ENCODE measurements around the gene TMEM45A. TPM values are rescaled to one million over a fixed set of nuclear protein-coding genes. Genes with fewer than 3 reads are reported as not detected.

TMEM45A gene
- total RNA-seq, 2 donors from 2014 or later: 5.8 to 7.8 TPM

- H3K9me3 ChIP-seq (ENCODE audit: control insufficient read depth, low read length): peaks cover 4% of the 10 kb centered on the region
- Mint-ChIP-seq H3K9me3 (peaks cover 4% of the 10 kb centered on the region), H3K4me1 (peaks cover 16% of the 10 kb centered on the region), H3K4me3 (no peak overlapping the region), H3K27ac (no peak overlapping the region), H3K36me3 (ENCODE audit: low read depth) (peaks cover 4% of the 10 kb centered on the region), H3K27me3 (ENCODE audit: insufficient read depth) (no peaks in the 10 kb centered on the region)
- no peak overlapping the region for H3K27ac ChIP-seq (ENCODE audit: low read depth, low read length)
- TF ChIP-seq CTCF (conservative IDR thresholded peaks at IDR 0.05): no peak
- peaks cover 5% of the 10 kb centered on the region for H3K4me1 ChIP-seq (ENCODE audit: control insufficient read depth, insufficient read depth, low read length)
- no peaks in the 10 kb centered on the region for H3K36me3 ChIP-seq (ENCODE audit: control insufficient read depth, insufficient read depth, low read length)
- DNase-seq: no peak
- H3K4me3 ChIP-seq (ENCODE audit: low read length): no peak overlapping the region
- no peak overlapping the region for H3K9ac ChIP-seq (ENCODE audit: extremely low read depth, low read length, poor library complexity, severe bottlenecking)
- no peaks in the 10 kb centered on the region for H3K27me3 ChIP-seq (ENCODE audit: control insufficient read depth, insufficient read depth, low read length, poor library complexity, severe bottlenecking)
- WGBS, 2 experiments (ENCODE audit: insufficient coverage in 1 of 2, insufficient read length in 1 of 2): 92 to 96% methylated on average over 7 to 10 of the region's 10 CpGs
Observed at GRCh38 chr3:100521439-100521845, 29.0 kb downstream of the TMEM45A start.

- 88 to 100% methylated on average over 2 to 3 of the region's 3 CpGs for WGBS, 2 experiments (ENCODE audit: insufficient coverage in 1 of 2, insufficient read length in 1 of 2)
- H3K27me3 ChIP-seq (ENCODE audit: control insufficient read depth, insufficient read depth, low read length, poor library complexity, severe bottlenecking): no peaks in the 10 kb centered on the region
- H3K27ac ChIP-seq (ENCODE audit: low read depth, low read length): no peak overlapping the region
- Mint-ChIP-seq H3K4me1 (peaks cover 16% of the 10 kb centered on the region), H3K27ac (no peak overlapping the region), H3K27me3 (ENCODE audit: insufficient read depth) (no peaks in the 10 kb centered on the region), H3K36me3 (ENCODE audit: low read depth) (peaks cover 4% of the 10 kb centered on the region), H3K4me3 (no peak overlapping the region), H3K9me3 (peaks cover 4% of the 10 kb centered on the region)
- H3K4me1 ChIP-seq (ENCODE audit: control insufficient read depth, insufficient read depth, low read length): peaks cover 5% of the 10 kb centered on the region
- no peak for DNase-seq
- H3K36me3 ChIP-seq (ENCODE audit: control insufficient read depth, insufficient read depth, low read length): no peaks in the 10 kb centered on the region
- no peak overlapping the region for H3K9ac ChIP-seq (ENCODE audit: extremely low read depth, low read length, poor library complexity, severe bottlenecking)
- H3K9me3 ChIP-seq (ENCODE audit: control insufficient read depth, low read length): peaks cover 4% of the 10 kb centered on the region
- no peak overlapping the region for H3K4me3 ChIP-seq (ENCODE audit: low read length)
- TF ChIP-seq CTCF (conservative IDR thresholded peaks at IDR 0.05): no peak
Observed at GRCh38 chr3:100522125-100522524, 29.7 kb downstream of the TMEM45A start.

GRCh38 chr3:100523050-100523760 is 30.8 kb downstream of the TMEM45A start:
- peaks cover 16% of the 10 kb centered on the region for H3K4me1 Mint-ChIP-seq
- Histone ChIP-seq H3K4me3 (ENCODE audit: low read length) (no peak overlapping the region), H3K4me1 (ENCODE audit: control insufficient read depth, insufficient read depth, low read length) (peaks cover 5% of the 10 kb centered on the region), H3K9ac (ENCODE audit: extremely low read depth, low read length, poor library complexity, severe bottlenecking) (no peak overlapping the region), H3K36me3 (ENCODE audit: control insufficient read depth, insufficient read depth, low read length) (no peaks in the 10 kb centered on the region), H3K9me3 (ENCODE audit: control insufficient read depth, low read length) (peaks cover 4% of the 10 kb centered on the region), H3K27ac (ENCODE audit: low read depth, low read length) (no peak overlapping the region), H3K27me3 (ENCODE audit: control insufficient read depth, insufficient read depth, low read length, poor library complexity, severe bottlenecking) (no peaks in the 10 kb centered on the region)
- WGBS, 2 experiments (ENCODE audit: insufficient coverage in 1 of 2, insufficient read length in 1 of 2): 90 to 94% methylated on average over 3 to 4 of the region's 4 CpGs
- H3K4me3 Mint-ChIP-seq: no peak overlapping the region
- TF ChIP-seq CTCF (conservative IDR thresholded peaks at IDR 0.05): no peak
- H3K27me3 Mint-ChIP-seq (ENCODE audit: insufficient read depth): no peaks in the 10 kb centered on the region
- peaks cover 4% of the 10 kb centered on the region for H3K9me3 Mint-ChIP-seq
- no peak for DNase-seq
- H3K36me3 Mint-ChIP-seq (ENCODE audit: low read depth): peaks cover 4% of the 10 kb centered on the region
- H3K27ac Mint-ChIP-seq: no peak overlapping the region

All from endodermal cell (in vitro differentiated cells).